CD4-positive, alpha-beta T cell treated with Interleukin-12 subunit alpha and Interleukin-12 subunit beta, for 1 hour (primary cell): ENCODE results near the gene ITPR1.
"Not testable (repeated sequence)": the region's sequence is repeated elsewhere in the genome, so short reads cannot be mapped to it uniquely, and the experiment has no call there.

Experiments used
- DNase-seq: peaks from one replicate; pipeline ENCODE4 v3.0.0-alpha.2; 2020

ITPR1 gene

DNA sequence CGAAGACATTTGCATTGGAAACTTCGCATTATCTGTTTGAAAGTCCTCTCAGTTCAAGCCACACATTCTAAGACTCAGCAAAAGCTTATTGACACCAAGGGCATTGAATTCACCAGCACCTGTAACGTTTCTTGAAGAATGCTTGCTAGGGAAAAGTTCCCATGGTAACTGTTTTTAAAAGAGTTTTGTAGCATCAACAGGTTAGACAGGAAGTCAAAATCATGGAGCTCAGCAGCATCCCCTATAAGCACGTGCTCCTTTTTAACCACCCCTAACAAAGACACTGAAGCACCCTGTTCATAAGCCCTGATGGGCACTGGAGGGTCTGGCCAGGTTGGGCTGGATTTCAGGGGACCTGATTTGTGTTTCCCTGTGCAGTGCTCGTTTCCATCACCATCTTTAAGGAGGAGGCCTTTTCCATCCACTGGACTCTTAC lies 256.4 kb downstream of the ITPR1 start:
- DNase-seq, result no peak

DNA sequence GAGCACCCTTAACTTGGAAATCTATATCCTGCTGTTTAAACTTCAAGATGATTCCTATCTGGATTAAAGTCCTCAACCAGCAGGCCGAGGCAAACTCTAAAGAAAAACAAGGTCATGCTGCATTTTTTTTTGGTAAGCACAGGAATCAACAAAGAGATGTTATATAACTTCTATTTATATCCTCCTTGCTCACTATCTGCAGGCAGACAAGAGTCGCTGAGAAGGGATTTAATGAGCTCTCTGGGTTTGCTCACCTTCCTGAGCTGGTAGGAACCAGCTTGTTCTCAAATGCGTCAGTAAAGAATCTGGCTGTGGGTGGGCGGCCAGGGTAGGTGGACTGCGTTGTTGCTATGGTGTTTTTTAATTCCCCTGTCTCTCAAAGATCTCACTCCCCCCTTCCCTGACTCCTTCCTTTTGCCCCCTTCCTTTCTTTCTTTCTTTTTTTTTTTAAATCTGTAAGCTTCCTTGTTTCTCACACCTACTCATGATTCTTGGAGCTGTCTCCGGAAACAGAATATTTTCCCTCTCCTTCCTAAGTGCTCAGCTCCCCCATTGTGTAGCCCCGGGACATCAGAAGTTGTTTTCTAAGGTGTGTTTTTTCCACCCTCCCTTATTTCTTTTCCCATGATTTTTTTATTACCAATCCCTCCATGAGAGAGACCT lies 257.3 kb downstream of the ITPR1 start:
- DNase-seq, result peak; percentile 29

DNA sequence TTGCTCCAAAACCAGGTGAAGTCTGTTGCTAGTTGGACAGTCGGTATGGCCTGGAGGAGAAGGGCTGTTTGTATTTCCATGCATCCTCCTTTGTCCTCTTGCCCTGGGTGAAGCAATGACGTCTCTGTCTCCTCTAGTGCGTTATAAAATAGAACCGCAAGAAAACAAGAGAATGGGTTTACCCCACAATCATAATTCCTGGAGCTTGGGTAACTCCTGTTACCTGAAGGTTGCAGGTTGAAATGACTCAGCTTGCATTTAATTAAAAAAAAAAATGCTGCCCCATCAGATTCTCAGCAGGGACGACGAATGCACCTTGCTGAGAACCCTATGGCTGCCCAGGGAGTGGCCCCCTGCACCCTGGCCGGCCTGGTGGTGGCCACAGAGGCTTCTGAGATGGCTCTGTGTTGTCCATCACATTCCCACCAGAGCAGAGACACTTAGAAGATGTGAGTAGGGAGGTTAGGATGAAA lies 257.9 kb downstream of the ITPR1 start:
- no peak for DNase-seq

DNA sequence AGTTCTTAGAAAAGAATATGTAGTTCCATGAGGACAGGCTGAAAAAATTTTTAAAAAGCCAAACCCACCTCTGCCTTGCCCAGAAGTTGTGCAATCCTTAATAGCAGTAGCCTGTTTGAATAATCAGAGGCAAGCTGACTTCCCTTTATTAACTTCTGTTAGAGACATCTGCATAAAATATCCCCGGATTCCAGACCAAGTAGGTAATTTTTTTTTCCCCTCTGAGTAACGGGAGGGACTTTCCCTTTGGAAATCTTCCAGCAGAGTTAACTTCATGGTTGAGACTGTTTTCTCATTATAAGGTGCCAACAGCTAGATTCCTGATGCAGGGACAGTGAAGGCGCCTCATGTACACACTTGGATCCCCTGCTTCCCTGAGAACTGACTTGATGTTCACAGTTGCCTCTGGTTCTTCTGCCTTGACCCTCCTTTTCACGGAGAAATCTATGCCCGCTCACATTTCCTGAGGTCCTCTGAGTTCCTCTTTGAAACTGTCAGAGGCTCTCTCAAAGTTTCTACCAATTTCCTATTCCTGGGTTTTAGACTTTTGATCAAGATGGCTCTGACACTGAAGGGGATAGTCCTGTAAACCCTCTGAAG lies 258.5 kb downstream of the ITPR1 start:
- DNase-seq, result no peak

DNA sequence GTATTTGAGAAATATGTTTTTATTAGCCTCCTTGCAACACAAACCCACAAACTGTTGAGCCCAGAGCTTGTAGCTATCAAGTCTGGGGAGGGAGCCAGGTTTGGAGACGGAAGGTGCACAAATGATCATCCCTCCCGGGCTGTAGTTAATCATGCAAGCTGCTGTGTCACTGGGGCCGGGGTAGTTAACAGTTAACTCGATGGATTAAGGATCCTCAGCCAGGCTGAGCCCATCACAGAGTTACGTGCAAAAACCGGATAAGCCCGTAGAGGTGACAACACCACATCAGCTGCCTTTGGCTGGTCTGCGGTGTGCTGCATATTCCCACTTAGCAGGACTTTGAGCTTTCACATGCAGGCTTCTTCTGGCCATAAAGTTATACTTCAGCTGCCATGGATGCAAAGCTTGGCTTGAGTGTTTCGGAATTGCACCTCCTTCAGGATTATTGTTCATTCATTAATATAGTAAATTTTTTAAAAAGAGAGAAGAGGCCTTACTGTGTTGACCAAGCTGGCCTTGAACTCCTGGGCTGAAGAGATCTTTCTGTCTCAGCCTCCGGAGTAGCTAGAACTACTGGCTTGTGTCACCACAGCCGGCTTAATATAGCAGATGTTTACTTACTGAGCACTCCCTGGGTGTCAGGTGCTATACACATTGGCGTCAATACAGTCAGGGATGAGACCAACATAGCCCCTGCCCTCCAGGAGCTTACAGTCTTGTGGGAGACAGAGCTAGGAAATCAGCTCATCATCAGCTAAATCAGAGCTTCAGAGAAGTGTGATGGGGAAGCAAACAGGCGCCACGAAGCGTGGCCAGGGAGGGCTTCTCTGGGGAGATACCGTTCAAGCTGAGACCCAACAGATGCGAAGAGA lies 259.3 kb downstream of the ITPR1 start:
- no peak for DNase-seq

DNA sequence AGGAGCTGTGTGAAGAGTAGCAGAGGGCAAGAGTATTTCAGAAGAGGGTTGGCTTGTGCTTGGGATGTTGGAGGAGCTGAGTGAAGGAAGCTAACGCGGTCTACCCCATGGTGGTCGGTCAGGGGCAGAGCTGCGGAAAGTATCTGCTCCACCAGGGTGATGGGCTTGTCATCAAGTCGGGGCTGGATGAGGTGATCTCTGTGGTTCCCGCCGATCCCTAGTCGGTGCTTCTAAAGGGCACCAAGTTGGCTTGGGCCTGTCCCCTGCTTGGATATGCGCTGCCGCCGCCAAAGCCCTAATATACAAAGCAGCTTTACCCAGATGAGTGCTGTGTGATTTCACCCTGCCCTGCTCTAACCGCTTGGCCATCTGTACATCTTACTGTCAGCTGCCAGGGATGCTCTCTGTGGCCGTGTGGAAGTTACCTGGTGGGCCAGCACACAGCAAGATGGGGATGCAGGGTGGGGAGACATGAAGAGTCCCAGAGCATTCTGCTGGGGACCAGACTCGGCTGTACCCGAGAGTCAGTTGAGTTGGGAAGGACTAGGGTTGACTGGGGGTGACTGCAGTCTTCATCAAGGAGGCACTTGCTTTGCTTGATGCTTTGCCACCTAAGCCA lies 260.0 kb downstream of the ITPR1 start:
- DNase-seq, result no peak

DNA sequence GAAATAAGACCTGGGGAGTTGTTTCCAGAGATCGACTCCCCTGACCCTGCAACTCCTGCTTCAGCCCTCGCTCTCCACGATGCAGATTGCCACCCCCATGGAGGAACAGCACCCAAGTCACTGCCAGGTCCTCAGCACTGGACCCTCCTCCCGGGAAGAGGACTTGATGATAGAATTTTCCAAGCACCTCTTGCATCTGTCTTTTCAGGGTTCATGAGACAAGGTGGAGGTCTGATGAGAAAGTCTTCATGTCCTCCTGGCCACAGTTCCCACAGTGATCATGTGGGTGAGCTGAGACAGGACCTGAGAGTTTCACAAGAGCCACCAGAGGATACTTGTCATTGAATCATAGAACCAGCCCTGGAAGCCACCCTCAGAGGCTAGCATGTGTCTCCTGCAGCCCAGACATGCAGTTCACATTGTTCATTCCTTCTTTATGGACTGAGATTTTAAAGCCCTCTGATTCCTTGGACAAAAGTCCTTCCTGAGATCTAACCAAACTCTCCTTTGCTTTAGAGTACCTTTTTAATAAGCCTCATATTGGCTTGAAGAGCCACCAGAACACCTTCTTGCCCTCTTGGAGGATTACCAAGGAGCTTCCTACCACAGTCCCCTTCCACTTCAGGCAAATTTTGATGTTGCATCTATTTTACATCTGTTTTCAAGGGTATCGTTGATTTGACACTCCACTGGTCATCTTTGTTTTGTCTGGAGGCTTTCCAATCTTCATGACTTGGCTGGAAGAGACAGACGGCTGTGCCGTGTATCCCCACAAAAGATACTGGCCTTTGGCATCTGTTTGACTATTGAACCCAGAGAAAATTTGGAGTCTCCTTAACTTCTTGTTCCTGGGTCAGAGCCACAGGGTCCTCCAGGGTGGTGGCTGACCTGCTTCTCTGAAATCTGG lies 261.3 kb downstream of the ITPR1 start:
- no peak for DNase-seq

DNA sequence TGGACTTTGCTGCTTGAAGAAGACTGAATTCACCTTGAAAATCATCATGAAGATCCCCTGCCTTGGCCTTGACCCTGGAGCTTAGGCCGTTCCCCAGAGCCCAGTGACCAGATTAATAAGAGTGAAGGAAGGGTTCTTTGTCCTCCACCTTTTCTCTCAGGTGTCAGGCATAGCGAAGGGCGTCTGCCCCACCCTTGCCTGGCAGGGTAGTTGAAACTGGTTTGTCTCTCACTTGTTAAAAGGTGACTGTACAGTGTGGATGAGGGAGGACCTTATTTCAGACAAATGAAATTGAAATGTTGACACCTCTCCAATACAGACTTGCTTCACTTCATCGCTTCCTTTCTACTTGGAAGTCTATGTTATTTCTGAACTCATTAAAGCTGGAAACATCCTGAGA lies 262.4 kb downstream of the ITPR1 start:
- no peak for DNase-seq

DNA sequence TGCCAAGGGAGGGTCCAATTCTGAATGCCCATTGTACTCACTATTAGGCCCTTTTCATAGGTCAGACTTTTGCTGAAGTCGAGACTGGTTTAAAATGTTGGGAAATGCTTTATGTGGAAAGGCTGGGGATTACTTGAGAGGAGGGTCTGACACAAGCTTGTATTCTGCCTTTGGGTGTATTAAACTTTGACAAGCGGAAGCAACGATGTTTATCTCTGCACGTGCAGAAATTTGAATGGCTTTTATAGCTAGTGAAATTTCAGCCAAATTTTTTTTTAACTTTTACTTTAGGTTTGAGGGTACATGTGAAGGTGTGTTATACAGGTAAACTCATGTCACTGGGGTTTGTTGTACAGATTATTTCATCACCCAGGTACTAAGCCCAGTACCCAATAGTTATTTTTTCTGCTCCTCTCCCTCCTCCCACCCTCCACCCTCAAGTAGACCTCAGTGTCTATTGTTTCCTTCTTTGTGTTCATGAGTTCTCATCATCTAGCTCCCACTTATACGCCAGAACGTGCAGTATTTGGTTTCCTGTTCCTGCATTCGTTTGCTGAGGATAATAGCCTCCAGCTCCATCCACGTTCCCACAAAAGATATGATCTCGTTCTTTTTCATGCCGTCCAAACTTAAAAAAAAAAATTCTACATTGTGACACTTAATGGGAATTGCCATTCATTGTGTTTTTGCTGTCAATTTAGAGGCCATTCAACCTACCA lies 263.1 kb downstream of the ITPR1 start:
- DNase-seq, result no peak

DNA sequence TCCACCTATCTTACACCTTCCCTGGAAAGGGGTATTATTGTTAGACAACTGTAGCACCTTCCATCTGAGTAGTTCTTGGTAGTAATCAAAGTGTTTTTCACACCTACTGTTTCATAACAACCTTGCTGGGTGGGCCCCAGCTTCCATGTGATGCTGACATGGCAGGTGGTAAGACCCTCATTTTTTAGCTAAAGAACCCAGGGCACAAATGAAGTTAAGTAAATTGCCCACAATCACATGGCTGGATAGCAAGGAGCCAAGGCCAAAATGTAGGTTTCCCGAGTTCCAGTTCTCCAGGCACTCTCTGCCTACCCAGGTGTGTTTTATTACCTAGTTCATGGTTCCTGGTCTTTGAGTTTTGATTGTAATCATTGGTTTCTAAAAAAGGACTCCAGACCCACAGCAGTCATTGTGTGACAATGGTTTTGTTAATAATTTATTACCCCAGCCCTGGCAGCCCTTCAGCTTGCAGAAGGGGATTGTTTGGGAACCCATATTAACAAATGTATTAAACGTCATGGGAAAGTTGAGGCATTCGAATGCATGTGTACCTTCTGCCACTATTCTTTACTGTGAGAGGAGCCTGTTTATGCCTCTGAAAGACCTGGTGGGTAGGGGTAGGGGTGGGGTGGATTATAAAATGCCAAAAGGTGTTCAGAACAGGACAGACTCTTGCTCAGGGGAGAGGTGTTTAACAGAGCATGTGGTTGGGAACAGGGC lies 263.9 kb downstream of the ITPR1 start:
- DNase-seq, result no peak

DNA sequence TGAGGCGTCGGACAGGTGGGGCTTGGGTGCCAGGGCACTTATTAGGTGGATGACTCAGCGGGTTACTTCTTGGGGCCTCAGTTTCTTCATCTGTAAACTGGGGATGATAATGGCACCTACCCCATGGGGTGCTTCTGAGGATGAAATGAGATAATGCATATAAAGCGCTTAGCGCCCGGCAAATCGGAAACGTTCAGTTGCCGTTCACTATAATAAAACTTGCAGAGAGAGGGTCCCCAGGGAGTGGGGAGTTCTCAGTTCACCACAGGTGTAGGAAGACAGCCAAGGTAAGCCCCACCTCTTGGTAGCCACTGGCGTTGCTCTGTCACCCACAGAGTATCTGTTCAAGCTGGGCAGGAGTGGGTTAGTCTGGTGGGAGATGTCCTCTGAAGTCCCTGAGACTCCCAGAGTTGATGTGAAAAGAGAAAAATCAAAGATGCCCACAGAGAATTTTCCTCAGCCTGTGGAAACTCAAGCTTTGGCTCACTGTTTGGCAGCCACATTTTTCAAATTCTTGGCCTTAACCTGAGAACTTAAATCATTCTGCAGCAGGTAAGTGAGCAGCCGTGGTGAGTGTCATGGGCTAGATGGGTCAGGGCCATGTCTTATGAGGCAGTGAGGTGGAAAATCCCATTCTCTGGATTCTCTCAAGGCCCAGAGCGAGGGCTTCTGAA lies 264.6 kb downstream of the ITPR1 start:
- DNase-seq, result no peak

DNA sequence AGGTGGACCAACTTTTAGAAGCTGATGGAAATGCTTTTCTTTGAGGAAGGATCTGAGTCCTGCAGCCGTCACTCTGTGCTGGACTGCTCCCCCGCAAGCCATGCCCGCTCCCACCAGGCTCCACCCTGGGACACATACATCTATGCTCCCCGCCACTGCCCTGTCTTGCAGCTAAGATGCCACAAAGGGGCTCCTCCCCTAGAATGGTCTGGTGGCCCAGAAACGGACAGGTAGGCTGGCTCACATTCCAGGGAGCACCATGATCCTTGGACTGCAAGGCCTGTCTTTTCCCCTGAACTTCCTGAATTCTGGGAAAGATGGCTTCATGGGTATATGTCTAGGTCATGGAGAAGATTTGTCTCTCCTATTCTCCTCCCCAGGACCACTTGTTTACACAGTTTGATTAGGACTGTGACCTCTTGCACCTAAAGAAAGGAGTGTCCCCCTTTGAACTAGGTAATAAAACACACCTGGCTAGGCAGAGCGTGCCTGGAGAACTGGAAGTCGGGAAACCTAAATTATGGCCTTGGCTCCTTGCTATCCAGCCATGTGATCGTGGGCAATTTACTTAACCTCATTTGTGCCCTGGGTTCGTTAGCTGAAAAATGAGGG lies 265.2 kb downstream of the ITPR1 start:
- DNase-seq, result no peak

DNA sequence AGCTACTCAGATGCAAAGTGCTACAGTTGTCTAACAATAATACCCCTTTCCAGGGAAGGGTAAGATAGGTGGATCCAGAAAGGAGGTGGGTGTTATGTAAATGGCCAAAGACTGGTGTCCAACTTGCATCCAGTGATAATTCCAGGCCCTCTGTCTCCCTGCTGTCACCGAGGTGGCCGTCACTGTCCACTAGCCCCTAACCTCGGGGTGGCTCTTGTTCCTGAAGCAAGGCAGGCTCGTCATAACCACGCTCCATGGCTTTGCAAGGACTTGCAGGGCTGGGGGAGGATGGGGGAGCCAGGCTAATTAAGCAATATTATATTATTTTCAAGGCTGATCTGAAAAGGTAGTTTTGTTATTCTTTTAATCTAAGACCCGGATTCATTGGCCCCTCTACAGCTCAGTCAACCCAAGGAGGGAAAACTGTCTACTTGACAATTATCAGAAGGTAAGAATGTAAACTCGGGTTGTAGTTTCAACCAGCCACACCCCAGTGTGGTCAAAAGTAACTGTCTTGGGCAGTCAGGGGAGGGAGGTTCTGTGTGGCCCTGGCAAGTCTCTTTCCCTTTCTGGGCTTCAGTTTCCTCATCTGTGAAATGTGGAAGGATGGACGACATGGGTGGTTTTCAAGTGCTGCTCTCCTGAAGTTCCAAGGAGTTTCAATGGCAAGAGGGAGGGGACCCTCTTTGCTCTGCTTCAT lies 266.0 kb downstream of the ITPR1 start:
- no peak for DNase-seq

DNA sequence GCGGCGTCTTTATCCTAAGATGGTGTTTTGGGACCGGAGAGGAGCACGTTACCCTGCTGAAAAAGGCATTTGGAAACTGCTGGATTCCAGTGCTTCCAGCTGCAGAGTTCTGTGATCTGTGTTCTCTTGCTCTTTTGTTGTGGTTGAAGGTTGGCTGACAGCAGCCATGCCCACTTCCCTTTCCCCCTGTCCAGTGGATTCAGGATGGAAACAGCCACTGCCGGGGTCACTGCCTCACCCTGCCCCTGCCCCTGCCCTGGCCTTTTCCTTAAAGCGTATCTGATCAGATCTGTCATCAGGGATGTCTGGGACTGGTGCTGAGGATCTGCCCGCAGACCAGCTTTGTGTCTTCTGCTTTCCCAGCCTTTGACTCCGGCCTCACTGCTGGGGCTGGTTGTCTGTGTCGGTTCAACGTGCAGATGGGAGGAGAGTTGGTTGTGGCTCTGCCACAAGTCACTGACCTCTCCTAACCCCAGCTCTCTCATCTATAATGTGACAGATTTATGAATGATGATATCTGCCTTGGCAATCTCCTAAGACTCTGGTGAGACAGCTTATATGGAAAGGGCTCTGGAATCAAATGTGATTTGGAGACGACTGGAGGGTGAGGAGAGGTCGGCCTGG lies 266.7 kb downstream of the ITPR1 start:
- no peak for DNase-seq

DNA sequence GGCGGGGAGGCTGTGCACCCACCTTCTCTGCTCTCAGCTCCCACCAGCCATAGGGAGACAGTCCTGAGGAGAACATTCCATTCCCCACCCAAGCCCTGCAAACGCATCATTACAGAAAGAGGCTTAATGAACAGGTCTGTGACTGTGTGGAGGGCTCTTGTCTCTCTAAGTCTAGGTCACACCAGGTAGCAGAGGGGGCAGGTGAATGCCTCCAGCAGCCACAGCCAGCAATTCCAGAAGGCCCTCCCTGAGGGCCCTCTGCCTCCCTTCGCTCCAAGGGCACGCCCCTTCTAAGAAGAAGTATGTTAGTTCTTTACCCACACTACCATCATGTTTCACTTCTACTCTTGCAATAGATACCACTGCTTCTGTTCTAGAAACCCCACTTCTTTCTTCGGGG lies 268.6 kb downstream of the ITPR1 start:
- DNase-seq, result no peak

DNA sequence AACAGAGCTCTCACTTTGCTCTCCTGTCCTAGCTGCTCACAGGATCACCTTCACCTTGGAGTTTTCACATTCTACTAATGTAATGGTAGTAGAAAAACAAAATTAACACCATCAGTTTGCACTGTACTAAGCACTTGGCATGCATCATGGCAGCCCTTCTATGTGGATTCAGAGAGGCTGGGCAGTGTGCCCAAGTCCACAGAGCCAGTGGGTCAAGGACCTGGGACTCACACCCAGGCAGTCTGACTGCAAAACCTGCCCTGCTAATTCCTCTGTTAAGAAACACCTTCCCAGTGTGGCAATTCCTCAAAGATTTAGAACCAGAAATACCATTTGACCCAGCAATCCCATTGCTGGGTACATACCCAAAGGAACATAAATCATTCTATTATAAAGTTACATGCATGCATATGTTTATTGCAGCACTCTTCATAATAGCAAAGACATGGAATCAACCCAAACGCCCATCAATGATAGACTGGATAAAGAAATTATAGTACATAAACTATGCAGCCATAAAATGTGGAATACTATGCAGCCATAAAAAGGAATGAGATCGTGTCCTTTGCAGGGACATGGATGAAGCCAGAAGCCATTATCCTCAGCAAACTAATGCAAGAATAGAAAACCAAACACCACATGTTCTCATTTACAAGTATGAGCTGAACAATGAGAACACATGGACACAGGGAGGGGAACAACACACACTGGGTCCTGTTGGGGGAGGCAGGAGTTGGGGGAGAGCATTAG lies 269.5 kb downstream of the ITPR1 start:
- not testable (repeated sequence) for DNase-seq

DNA sequence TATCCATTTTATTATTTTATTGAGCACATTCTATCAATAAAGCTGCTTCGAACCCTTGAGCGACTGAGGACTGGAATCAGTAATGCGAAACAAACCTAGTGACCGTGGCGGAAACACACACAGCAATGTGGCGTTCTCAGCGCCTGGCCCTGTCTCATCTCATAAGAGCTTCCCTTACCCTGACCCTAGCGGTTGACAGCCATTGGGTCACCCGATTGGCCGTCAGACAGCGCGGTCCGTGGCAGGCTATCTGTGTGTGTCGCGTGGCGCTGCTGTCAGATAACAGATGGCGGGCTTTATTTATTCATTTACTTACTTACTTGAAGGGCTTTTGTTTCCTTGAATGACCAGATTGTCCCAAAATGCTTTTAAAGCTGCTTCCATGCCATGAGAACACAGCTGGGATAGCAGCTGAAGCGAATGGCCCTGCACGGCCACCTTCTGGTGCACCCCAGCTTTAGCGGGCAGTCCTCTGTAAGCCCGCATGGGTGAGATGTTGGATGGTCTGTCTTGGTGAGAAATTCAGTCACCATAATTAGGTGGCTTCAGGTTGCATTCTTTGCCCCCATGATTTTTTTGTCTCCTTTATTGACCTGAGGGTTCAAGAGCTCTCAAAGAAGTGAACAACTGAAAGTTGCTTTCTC lies 270.6 kb downstream of the ITPR1 start:
- no peak for DNase-seq
